GM18858 (cell line): Measurements from ENCODE around the gene FHOD1.

Source experiments
- ATAC-seq: cut with Tn5 transposase; IDR thresholded peaks from one replicate; pipeline ENCODE4 v1.9.1; 2021; ENCODE audit not compliant: unreplicated experiment

Gene FHOD1

DNA sequence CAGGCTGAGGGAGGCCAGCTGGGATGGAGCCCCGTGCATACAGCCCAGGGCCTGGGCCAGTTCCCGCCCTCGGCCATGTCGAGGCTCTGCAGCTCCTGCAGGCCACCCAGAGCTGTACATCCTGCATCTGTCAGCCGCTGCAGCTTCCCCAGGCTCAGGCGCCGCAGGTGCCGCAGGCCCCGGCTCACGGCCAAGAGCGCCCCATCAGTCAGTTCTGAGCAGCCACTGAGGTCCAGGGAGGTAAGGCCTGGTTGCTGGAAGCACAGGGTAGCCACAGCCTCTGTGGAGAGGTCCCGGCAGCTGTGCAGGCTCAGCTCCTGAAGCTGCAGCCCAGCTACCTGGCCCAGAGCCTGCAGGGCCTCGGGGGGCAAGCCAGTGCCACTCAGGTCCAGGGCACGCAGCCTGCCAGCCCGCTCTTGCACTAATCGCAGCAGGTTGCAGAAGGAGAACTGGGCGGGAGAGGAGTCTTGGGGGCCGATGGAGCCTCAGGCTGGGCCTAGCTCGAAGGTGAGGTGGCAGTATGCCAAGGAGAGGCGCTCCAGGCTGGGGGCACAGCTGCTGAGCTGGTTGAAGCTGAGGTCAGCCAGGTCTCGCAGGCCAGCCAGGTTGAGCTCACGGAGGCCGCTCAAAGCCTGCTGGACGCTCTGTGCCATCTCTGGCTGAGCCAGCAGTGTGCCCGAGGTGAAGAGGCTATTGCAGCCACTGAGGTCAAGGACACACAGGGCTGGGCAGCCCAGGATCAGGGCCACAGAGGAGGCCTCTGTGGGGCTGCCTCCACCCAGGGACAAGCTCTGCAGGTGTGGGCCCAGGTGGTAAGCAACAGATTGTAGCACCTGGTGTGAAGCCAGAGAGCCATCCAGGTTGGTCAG lies 37.0 kb downstream of the FHOD1 start:
- ATAC-seq, result no peak

GRCh38 chr16:67209565-67209964 lies 37.7 kb downstream of the FHOD1 start:
- no peak for ATAC-seq

GRCh38 chr16:67208154-67208896 lies 39.0 kb downstream of the FHOD1 start:
- no peak for ATAC-seq

DNA sequence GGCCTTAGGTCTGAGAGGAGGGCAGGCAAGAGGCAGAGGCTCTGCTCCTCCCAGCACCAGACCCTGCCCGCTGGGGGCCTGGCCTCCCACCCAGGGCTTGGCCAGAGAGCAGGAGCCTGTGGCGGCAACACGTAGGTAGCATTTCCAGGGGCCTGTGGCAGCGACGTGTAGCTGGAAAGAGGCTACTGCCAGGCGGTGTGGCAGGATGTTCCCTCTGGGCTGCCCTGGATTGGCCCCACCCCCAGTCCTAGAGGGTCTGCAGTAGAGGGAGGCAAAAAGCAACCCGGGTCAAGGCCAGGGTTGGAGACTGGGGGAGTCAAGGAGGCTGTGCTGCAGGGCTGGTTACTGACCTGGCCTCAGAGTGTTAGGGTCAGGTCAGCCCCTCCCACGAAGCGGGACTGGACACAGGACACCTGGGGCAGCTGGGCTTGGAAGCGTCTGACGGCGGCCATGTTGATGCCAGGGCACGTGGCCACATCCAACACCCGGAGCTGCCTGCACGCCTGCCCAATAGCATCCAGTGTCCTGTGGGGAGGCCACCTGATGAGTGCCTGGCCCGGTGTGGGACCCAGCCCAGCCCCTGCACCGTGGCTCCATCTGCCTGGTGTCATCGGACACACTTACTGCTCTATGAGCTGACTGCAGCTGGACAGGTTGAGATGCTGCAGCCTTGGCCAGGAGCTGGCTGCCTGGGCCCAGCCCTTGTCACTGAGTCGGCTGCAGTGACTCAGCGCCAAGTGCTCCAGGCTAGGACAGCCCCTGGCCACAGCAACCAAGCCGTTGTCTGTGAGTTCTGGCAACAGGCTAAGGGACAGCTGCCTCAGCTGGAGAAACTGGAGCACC lies 39.8 kb downstream of the FHOD1 start:
- ATAC-seq, result no peak

DNA sequence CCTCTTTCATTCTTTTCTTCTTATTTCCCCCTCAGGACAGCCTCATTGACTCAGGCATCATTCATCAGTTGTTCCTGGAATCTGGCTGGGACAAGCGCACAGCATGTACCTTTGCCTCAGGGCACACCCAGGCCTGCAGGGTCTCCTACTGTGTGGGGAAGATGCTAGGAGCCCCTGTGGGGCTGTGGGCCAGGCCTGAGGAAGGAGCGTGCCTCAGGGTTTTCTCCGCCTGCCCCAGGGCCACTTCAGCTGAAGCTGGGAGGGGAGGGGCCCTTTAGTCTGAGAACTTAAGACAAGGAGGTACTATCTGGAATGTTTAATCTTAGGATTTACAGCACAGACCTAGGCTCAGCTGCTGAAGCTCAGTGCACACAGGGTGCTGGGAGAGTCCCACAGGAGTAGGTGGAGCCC lies 40.4 kb downstream of the FHOD1 start:
- ATAC-seq, result no peak

- ATAC-seq, result no peak
Observed at GRCh38 chr16:67206129-67206837, 41.0 kb downstream of the FHOD1 start.

DNA sequence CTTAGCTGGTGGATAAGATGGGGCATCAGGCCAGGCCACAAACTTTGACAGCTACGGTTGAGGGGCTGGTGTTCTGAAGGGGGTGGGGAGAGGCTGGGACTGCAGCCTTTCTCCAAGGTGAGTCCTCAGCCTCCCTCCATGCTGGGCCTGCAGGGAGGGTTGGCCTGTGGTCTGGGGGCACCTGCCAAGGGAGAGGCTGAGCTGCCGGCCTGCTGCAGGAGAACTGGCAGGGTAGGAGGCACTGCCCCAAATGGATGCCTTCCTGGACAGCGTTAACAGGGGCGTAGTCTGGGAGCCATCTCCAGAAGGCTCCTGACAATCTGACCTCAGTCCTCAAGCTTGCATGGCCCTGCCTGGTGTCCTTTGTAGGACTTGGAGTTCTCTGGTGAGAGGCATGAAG lies 43.2 kb downstream of the FHOD1 start:
- no peak for ATAC-seq

- no peak for ATAC-seq
Observed at GRCh38 chr16:67202956-67203493, 44.3 kb downstream of the FHOD1 start.

- no peak for ATAC-seq
Observed at GRCh38 chr16:67202426-67202825, 44.9 kb downstream of the FHOD1 start.

GRCh38 chr16:67201411-67202345 lies 45.6 kb downstream of the FHOD1 start:
- ATAC-seq, result no peak

DNA sequence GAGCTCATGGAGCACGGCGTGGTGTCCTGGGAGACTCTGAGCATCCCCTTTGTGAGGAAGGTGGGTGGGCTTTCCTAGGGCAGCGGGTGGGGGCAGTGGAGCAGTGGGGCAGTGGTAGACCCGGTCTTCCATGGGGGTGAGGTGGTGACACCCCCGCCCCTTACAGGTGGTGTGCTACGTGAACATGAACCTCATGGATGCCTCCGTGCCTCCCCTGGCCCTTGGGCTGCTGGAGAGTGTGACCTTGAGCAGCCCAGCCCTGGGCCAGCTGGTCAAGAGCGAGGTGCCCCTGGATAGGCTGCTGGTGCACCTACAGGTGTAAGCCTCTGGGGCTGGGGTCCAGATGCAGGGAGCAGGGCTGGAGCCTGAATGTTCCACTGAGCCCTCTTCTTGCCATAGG lies 46.8 kb downstream of the FHOD1 start:
- ATAC-seq, result no peak

DNA sequence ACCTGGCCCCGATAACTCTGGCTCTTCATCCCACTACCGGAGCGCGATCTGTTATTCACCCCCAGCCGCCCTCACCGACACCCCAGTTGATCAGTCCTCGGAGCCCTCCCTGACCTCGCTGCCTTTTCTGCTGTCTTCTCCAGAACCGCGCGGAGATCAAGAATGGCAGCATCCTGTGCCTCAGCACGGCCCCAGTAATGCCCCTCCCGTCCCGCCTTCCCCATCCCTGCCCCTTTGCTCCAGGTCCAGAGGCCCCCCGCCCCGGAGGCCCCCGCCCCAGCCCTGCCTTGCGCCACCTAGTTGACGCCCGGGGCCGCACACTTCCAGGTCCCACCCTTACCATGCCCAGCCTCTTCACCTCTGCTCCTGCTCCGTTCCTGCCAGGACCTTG lies 47.5 kb downstream of the FHOD1 start:
- ATAC-seq, result no peak

DNA sequence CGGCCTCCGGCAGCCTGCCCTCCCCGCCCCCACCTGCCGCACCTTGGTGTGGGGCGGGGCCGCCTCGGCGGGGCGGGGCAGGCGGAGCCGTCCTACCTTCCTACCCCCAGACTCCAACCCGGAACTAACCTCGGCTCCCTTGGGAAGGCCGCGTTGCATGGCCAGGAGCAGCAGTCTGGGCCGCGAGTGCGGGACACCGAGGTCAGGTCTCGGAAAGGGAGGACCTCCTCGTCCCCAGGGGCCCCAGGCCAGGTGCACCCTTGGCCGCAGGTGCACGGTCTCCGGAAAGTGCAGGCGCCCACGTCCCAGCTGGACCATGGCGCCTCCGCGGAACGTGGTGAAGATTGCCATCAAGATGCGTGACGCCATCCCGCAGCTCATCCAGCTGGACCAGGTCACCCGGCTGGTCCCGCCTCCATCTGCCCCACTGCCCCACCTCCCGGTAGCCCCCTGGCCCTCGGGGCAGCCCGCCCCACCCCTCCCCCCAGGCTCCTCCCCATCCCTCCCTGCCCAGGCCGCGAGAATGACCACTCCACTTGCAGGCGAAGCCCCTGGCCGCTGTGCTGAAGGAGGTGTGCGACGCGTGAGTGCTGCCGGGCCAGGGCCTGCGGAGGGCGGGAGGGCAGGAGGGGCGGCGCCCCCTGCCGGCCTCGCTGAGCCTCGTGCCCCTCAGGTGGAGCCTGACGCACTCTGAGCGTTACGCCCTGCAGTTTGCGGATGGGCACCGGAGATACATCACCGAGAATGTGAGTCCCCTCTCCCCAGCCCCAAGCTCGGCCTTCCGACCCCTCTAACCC lies 48.1 kb downstream of the FHOD1 start, which contains the start of gene ELMO3:
TSS of gene ELMO3 (plus strand) at position 121 of the 797 bp plus-strand sequence. CDS start at position 317, 196 bp downstream.
- ATAC-seq, result no peak

DNA sequence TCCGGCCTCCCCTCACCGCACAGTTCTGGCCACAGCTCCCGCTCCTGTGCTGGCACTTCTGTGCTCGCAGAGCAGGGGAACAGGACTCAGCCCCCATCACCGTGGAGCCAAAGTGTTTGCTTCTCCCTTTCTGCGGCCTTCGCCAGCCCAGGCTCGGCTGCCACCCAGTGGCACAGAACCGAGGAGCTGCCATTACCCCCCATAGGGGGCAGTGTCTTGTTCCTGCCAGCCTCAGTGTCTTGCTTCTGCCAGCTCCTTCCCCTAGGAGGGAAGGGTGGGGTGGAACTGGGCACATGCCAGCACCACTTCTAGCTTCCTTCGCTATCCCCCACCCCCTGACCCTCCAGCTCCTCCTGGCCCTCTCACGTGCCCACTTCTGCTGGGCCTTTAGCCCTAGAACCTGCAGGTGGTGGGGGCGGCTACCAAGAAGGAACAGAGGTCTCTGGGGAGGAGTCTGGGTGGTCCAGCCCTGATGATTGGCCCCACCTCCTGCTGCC lies 49.0 kb downstream of the FHOD1 start:
- ATAC-seq, result no peak

DNA sequence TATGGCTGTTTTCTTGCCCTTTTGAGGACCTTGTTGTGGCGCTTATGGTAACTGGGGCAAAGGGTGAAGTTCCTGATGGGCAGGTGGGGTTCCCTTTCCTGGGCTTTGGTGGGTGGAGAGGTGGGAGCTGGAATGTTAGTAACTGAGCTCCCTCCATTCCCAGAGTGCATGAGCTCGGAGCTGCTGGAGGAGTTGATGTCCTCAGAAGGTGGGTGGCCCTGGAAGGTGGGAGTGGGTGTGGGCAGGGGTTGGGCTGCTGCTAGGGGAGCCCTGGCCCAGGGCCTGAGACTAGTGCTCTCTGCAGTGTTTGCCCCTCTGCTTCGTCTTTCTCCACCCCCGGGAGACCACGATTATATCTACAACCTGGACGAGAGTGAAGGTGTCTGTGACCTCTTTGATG lies 49.6 kb downstream of the FHOD1 start:
- ATAC-seq, result no peak

DNA sequence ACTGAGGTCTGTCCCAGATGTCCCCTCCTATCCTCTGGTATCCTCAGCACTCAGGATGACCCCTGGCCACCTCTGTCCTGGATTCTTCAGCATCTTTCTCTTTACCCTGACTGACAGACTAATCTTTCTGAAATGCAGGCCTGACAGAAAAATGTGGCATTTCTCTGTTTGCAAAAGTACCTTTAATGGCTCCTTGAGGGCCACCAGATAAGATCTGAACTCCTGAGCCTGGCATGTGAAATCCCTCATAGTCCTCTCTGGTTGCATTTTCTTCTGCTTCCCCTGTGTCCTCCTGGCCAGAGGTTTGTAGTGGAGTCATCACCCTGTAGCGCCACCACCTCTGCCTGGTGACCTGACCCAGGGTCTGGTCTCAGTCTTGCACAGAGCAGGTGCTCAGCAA lies 50.4 kb downstream of the FHOD1 start:
- ATAC-seq, result no peak

- ATAC-seq, result no peak
Observed at GRCh38 chr16:67195676-67196075, 51.6 kb downstream of the FHOD1 start.

GRCh38 chr16:67194260-67194659 lies 53.0 kb downstream of the FHOD1 start:
- no peak for ATAC-seq
